GM13977 (cell line): Measurements from ENCODE around the gene FAM200A.

Experiments
- DNase-seq: peaks from one replicate; pipeline ENCODE4 v3.0.0; 2012; ENCODE audit warnings: low spot score
- in situ Hi-C: fragments of 300-500 bp; cut with MboI; formaldehyde crosslinking; loops from one replicate; pipeline ENCODE4 v1.12.0; 2022; ENCODE audit warnings: low sequenced_read_pairs, low pct_unique_long_range_greater_than_20kb, mixed read lengths, inconsistent platforms; ENCODE audit not compliant: unreplicated experiment
- TF ChIP-seq, protein P1 (sequence below): IDR thresholded peaks from 2 replicates; pipeline ENCODE4 v1.5.1; 2012; ENCODE audit warnings: mild to moderate bottlenecking, control low read depth; ENCODE audit not compliant: insufficient read depth; ENCODE audit errors: extremely low read depth, missing control alignments

FAM200A gene

GRCh38 chr7:99543916-99544315 lies 8.0 kb downstream of the FAM200A start:
- TF ChIP-seq, protein P1, sequence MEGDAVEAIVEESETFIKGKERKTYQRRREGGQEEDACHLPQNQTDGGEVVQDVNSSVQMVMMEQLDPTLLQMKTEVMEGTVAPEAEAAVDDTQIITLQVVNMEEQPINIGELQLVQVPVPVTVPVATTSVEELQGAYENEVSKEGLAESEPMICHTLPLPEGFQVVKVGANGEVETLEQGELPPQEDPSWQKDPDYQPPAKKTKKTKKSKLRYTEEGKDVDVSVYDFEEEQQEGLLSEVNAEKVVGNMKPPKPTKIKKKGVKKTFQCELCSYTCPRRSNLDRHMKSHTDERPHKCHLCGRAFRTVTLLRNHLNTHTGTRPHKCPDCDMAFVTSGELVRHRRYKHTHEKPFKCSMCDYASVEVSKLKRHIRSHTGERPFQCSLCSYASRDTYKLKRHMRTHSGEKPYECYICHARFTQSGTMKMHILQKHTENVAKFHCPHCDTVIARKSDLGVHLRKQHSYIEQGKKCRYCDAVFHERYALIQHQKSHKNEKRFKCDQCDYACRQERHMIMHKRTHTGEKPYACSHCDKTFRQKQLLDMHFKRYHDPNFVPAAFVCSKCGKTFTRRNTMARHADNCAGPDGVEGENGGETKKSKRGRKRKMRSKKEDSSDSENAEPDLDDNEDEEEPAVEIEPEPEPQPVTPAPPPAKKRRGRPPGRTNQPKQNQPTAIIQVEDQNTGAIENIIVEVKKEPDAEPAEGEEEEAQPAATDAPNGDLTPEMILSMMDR: no peak
- DNase-seq: no peak
- in situ Hi-C loops: no loop called here

GRCh38 chr7:99543081-99543671 lies 8.7 kb downstream of the FAM200A start:
- in situ Hi-C loops: no loop called here
- no peak for DNase-seq
- TF ChIP-seq, protein P1: no peak

DNA sequence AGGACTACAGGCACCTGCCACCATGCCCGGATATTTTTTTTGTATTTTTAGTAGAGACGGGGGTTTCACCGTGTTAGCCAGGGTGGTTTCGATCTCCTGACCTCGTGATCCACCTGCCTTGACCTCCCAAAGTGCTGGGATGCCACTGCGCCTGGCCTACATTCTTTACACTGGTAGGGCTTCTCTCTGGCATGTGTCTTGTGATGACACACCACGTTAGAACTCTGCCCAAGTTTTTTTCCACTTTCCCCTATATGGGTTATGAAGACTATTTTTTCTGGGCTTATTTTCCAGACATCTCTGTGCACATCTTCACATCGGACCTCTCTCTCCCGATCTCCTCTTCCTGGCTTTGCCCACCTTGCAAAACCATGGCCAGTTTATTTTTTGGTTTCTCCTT lies 10.7 kb downstream of the FAM200A start:
- TF ChIP-seq, protein P1: no peak
- no peak for DNase-seq
- in situ Hi-C loops: no loop called here

DNA sequence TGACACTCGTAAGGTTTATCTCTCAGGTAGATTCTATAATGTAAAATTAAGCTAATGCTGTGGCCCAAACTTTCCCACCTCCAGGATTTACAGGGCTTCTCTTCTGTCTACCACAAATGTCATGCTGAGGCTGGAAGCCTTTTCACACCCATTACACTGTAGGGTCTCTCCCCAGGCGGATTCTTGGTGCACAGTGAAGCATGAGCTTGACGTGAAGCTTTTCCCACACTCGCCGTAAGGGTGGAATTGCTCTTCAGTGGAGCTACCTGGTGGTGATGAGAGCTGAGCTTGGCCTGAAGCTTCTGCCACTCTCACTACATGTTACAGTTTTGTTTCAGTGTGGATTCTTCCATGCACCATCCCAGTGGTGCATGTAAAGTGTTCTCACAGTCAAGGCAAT lies 11.4 kb downstream of the FAM200A start:
- TF ChIP-seq, protein P1: no peak
- in situ Hi-C loops: no loop called here
- no peak for DNase-seq

DNA sequence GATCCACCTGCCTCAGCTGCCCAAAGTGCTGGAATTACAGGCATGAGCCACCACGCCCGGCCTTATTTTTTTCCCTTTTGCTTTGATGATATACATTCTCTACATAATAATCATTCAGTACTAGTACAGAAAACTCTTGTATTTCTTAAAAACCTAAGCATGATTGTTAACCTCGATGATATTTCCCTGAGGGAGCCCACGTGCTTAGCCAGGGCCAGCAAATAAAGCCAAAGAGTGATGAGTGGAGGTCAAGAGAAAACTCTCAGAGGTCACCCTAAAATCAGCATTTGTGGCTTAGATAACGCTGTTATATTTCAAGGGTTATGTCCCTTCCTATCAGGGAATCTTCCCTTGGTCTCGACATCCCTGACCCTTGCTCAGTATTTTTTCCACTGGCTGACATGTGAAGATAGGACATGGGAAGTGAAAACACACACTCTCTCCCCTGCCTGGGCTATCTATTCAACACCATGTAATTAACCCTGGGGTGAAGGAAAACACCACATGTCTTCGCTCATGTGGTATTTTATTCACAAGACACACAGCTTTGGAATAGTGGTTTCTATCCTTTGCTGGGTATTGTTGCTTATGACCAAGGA lies 12.6 kb downstream of the FAM200A start:
- in situ Hi-C loops: no loop called here
- DNase-seq: no peak
- TF ChIP-seq, protein P1: no peak

DNA sequence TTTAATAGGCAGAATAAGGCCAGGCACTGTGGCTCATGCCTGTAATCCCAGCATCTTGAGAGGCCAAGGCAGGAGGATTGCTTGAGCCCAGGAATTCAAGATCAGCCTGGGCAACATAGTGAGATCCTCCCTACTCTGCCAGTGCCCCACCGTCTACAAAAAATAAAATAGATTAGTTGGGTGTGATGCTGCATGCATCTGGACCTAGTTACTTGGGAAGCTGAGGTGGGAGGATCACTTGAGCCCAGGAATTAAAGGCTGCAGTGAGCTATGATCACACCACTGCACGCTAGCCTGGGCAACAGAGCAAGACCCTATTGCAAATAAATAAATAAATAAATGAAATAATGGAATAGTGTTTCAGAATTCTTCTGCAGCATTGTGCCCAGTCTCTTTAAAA lies 16.2 kb downstream of the FAM200A start:
- TF ChIP-seq, protein P1: no peak
- DNase-seq: no peak
- in situ Hi-C loops: no loop called here
